T-helper 22 cell (primary cell): ENCODE measurements around the gene KAZALD1.

Experiments used
- DNase-seq: peaks from one replicate; pipeline ENCODE4 v3.0.0-alpha.2; 2020; ENCODE audit warnings: low read depth

The KAZALD1 gene

GRCh38 chr10:101047961-101048892 lies 13.6 kb upstream of the KAZALD1 start:
- DNase-seq: no peak

DNA sequence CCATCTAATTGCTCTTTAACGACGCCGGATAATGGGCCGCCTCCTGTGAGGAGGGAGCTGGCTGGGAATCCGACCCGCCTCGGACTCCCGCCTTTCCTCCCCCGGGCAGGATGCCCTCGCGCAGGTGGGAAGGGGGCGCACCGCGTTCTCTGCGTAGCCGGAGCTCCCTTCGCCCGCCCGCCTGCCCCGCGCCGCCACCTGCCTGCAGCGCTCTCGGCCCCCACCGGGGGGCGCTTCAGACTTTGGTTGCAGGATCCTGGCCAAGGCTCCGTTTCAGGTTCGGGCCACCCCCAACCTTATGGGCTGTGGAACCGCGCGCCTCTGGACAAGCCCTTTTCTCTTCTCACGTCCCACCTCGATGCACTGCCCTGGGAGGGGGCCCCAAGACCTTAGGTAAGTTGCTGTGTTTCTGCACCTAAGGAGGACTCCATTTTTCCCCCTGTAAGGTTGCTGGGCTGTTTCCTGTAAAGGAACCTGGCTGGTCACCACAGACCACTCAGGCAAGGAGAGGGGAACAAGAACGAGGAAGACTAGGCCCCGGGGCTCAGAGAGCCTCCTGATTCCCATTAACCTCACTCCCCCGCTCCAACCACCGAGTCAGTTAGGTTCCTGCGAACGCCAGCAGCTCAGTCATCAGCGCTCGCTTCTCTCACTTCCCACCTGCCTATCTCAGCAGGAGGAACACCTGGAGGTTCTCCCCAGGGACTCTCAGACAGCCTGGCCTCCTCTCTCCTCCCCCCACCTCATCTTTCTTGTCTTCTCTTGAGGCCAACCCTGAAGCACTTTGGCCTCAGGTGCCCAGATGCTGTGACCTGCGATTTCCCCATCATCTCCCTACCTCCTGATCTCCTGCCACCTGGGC lies 11.3 kb upstream of the KAZALD1 start:
- DNase-seq: peak; percentile 53

- no peak for DNase-seq
Measured at GRCh38 chr10:101052285-101052684, 9.5 kb upstream of the KAZALD1 start.

GRCh38 chr10:101053516-101053915 lies 8.3 kb upstream of the KAZALD1 start:
- no peak for DNase-seq

- DNase-seq: no peak
Measured at GRCh38 chr10:101054351-101054750, 7.4 kb upstream of the KAZALD1 start.

- no peak for DNase-seq
Measured at GRCh38 chr10:101054876-101055275, 6.9 kb upstream of the KAZALD1 start.

DNA sequence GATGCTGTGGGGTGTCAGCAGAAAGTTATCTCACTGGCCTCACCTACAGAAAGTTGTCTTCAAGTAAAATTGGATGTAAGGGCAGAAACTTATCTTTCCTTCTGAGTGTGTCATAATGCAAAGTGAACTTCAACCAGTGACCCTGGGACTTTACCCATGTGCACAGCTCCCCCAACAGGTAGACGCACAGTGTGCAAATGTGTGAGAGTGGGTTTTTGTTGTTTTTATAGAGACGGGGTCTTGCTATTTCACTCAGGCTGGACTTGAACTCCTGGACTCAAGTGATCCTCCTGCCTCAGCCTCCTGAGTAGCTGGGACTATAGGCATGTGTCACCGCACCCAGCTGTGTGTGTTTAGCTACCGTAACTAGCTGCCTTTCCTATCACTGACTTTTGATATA lies 6.4 kb upstream of the KAZALD1 start:
- no peak for DNase-seq

DNA sequence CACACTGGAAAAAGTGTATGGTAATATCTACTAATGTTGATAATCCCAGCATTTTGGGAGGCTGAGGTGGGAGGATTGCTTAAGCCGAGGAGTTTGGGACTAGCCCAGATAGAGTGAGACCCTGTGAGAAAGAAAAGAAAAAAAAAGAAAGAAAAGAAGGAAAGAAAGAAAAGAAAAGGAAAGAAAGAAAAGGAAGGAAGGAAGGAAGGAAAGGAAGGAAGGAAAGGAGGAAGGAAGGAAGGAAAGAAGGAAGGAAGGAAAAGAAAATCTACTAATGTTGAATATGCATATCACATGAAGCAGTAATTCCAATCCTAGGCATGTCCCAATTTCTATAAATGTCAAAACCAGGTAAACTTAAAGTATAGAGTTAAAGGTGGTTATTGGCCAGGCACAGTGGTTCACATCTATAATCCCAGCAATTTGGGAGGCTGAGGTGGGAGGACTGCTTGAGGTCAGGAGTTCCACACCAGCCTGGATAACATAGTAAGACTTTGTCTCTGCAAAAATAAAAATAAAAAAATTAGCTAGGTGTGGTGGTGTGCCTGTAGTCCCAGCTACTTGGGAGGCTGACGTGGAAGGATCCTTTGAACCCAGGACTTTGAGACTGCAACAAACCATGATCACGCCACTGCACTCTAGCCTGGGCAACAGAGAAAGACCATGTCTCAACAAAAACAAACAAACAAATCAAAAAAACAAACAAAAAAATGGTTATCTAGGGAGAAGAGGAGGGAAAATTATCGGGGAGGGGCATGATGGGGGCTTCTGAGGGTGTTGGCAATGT lies 5.2 kb upstream of the KAZALD1 start:
- DNase-seq: no peak

DNA sequence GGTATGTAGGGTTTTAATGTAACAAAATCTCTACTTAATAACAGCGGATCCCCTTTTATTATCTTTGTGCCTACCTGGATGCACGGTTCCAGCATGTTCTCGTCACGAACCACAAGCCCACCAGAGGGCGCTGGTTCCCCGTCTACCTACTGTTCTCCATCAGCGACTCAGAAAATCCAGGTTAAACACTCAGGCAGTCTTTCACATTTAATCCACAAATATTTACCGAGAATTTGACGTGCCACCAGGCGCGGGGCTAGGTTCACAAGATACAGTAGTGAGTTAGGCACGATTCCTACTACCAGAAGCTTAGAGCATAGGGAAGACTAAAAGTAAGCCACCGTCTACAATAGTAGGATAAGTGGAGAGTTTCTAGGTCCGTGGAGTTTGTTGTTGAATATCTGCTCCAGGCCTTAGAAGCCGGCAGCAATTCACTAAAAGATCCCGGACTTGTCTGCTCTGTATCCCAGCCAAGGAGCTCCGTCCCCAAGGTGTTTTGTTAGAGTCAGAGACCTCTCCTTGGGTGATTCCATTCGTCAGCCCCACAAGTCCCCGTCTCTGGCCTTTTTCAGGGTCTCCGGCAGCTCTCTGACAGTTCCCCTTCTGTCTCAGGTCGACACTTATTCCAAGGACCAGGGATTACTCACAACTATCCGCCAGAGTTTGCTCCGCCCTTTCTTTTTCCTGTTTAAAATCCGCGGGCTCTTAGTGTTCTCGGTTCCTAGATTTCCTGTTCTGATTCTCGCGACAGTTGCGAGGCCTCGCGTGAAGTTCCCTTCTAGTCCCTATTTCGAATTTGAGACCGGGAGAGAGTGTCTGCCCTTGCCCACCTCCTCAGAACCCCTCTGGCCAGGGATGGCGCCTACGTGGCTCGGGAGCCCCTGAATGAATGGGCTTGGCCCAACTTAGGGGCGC lies 1.5 kb upstream of the KAZALD1 start:
- peak; percentile 73 for DNase-seq

GRCh38 chr10:101060951-101061623 lies 702 bp upstream of the KAZALD1 start:
- DNase-seq: peak; percentile 77

GRCh38 chr10:101062232-101063049 lies 652 bp downstream of the KAZALD1 start:
- peak; percentile 31 for DNase-seq

DNA sequence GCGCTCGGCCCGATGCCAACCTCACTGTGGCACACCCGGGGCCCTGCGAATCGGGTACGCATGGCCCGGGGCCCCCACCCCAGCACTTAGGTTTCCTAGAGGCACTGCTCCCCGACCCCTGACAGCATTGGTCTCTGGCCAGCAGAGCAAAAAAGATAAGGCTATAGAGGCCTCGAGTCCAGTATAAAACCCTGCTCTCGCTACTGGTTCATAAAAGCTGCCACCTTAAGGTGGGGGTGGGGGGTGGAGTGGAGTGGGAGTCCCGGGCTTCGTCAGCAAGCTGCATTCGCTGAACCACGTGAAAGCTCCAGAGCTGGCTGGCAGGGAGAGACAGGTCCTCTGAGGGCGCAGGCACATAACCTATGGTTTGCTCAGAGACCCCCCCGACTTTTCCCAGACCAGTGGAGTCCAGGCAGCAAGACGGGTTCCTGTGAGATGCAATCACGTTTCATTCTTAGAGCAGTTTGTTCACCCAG lies 1.3 kb downstream of the KAZALD1 start:
- no peak for DNase-seq

GRCh38 chr10:101063548-101064414 lies 2.0 kb downstream of the KAZALD1 start:
- DNase-seq: no peak

DNA sequence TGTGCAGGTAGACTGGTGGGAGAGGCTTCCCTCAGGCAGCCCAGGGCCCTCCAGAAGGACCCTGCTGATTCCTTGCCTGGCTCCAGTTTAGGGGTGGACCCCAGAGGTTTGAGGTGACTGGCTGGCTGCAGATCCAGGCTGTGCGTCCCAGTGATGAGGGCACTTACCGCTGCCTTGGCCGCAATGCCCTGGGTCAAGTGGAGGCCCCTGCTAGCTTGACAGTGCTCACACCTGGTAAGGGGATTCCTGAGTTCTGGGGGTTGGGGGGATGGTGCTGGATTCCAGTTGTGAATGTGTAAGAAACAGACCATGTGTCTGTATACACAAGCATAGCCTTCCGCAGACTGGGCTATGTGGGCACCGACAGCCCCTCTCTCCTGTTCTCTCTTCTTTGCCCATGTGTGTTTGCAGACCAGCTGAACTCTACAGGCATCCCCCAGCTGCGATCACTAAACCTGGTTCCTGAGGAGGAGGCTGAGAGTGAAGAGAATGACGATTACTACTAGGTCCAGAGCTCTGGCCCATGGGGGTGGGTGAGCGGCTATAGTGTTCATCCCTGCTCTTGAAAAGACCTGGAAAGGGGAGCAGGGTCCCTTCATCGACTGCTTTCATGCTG lies 2.7 kb downstream of the KAZALD1 start:
- no peak for DNase-seq

GRCh38 chr10:101065481-101066145 lies 3.8 kb downstream of the KAZALD1 start:
- DNase-seq: no peak

DNA sequence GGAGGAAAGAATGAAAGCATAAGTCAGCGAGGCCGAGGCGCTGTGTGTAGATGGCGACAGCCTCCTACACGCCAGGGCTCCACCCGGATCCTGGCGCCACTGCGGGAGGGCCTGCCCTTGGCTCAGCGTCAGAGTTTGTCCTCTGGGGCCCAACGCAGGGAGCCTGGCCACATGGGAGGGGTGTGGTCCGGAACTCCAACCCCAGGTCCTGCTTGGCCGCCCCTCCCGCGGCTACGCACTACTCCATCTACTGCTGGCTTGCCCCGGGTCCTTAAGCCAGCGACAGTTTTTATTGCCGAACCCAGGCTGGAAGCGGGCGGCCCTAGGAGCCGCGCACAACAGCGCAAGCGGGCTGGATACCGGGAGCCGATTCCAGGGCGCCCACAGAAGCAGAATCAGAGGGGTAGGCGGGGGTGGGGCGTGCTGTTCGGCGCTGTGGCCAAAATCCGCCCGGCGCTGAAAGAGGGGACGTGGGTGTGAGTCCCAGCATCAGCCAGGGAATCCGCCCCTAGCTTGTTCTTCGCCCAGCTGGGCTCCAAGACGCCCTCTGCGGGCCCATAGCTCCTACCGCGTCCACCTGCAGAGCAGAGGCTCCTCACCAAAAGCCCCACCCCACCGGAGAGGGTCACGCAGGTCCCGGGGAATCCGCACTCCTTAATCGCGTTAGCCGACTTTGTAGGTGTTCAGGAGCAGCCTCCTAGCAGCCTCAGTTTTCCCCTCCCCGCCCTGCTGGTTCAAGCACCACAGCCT lies 4.5 kb downstream of the KAZALD1 start:
- DNase-seq: no peak

GRCh38 chr10:101066896-101067355 lies 5.1 kb downstream of the KAZALD1 start:
- no peak for DNase-seq
